IPS DF 4.7 (cell line): ENCODE results near the gene ARHGAP10.
A peak's percentile ranks its signal among the peaks of the same experiment; 100 is the strongest.

Experiments used
- DNase-seq: peaks from one replicate; pipeline ENCODE4 v3.0.0-alpha.2; 2013; ENCODE audit warnings: low spot score; ENCODE audit errors: extremely low read depth

ARHGAP10 gene

DNA sequence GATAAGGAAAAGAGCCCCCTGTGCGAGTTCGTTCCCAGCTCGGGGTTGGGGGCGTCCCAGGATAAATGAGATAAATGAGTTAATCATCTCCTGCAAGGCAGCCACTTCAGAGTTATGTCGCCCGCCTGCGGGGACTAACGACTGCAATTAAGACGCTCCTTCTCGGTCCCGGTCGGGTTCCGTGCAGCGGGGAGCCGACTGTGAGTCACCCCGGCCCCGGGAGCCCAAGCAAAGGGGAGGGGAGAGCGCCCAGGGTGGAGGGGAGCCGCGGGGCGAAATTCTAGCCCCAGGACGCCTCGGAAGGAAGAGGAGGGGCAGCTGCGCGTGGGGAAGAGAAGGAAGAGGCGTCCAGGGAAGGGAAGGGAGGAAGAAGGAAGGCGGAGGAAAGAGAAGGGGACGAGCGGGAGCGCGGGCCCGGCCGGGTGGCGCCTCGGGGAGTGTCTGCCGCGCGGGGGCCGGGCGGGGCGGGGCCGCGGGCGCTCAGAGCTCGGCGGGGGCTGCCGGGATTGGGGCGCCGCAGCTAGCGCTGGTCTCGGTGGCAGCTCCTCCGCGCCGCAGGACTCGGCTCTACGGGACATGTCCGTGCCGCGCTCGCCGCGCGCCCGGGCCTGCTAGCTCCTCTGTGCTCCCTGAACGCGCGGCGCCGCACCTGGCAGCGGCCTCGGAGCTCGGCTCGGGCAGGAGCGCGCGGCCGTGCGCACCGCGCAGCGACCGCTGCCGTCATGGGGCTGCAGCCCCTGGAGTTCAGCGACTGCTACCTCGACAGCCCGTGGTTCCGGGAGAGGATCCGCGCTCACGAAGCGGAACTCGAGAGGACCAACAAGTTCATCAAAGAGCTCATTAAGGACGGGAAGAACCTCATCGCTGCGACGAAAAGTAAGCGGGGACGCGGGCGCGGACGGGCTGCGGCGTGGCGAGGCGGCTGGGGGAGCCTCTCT is at the start of gene ARHGAP10:
TSS of gene ARHGAP10 (plus strand) at position 509 of the 938 bp plus-strand sequence. CDS start at position 723, 214 bp downstream.
- DNase-seq = no peak

- no peak for DNase-seq
Measured at GRCh38 chr4:147682755-147683154, 49.1 kb upstream of the ARHGAP10 start.

- DNase-seq = no peak
Measured at GRCh38 chr4:147683188-147683591, 48.7 kb upstream of the ARHGAP10 start.

- peak; percentile 74 for DNase-seq
Measured at GRCh38 chr4:147683717-147684700, 47.9 kb upstream of the ARHGAP10 start, which contains the start of gene PRMT9. Gene PRMT9 (minus strand): TSS chr4:147684163. CDS start chr4:147683987, 176 bp downstream.

DNA sequence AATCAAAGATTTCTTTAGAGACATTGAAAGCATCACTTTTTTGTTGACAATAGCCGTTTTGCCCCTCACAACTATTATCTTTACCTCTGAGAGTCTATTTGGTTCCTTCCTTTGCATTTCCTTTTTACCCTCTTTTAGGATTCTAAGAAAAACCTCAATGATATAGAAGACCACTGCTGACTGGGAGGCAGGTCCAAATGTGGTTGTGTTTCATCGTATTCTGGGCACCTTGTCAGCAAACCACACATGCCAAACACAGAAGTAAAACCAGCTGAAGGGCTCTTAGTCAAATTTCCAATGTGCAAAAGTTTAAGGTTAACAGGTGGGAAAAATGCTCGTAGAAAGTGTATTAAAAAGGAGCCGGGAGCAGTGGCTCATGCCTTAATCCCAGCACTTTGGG is 42.8 kb upstream of the ARHGAP10 start:
- no peak for DNase-seq

DNA sequence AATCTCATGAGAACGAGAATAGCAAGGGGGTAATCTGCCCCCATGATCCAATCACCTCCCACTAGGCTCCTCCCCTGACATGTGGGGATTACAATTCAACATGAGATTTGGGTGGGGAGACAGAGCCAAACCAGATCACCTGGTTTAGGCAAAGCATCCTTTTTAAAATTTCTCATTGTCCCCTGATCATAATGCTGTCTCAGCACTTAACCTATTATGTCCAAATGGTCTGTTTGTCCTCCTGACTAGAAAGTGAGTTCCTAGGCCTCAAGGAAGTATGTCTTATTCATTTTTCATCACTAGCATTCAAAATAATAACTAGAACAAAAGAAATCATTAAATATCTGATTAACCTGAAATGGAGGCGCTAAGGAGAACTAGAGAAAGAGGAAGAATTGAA is 40.1 kb upstream of the ARHGAP10 start:
- DNase-seq = no peak

- no peak for DNase-seq
Measured at GRCh38 chr4:147693218-147693617, 38.7 kb upstream of the ARHGAP10 start.

DNA sequence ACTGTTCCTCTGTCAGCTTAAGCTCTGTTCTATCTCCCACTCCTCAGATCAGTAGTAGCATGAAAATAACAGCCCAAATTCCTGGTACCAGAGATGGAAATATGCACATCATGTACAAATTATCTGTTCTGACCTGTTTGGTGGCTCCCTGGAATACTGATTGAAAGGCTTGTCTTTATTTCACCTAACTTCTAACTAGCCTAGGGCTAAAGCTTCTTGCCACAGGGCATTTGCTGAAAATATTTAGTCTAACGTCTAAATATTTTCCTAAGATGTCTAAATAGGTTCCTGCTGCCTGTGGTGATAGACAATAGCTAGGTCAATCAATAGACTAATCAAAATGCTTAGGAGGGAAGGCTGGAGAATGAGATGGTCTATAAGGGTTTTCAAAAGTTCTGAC is 35.0 kb upstream of the ARHGAP10 start:
- no peak for DNase-seq

- no peak for DNase-seq
Measured at GRCh38 chr4:147704846-147705245, 27.0 kb upstream of the ARHGAP10 start.

GRCh38 chr4:147707892-147708672 is 23.8 kb upstream of the ARHGAP10 start:
- no peak for DNase-seq

GRCh38 chr4:147709999-147710398 is 21.9 kb upstream of the ARHGAP10 start:
- no peak for DNase-seq

DNA sequence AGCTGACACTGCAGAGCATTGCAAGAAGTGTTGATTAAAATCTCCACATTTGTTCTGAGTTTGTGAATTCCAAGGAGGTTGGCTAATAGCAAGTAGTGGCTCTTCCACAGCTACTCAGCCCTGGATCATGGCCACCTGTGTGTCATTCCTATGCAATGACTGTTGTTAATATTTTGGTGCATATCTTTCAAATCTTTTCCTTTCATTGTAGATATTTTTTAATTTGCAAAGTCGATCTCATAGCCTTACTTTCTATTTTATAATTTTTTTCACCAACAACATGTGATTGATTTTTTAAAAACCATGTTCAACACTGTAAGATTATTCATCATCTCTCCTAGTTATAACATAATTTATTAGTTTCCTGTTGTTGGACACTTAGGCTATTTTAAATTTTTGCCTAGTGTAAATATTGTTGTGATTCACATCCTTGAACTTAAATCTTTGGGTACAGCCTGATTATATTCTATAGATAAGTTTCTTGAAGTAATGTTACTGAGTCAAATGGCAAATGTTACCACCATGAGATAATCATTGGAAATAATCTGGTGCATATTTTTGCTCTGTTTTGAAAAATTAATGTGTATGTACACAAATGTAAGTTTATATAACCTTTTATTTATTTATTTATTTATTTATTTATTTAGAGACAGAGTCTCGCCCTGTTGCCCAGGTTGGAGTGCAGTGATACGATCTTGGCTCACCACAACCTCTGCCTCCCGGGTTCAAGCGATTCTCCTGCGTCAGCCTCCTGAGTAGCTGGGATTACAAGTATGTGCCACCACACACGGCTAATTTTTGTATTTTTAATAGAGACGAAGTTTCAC is 17.1 kb upstream of the ARHGAP10 start:
- no peak for DNase-seq

GRCh38 chr4:147717878-147718277 is 14.0 kb upstream of the ARHGAP10 start:
- DNase-seq = no peak

DNA sequence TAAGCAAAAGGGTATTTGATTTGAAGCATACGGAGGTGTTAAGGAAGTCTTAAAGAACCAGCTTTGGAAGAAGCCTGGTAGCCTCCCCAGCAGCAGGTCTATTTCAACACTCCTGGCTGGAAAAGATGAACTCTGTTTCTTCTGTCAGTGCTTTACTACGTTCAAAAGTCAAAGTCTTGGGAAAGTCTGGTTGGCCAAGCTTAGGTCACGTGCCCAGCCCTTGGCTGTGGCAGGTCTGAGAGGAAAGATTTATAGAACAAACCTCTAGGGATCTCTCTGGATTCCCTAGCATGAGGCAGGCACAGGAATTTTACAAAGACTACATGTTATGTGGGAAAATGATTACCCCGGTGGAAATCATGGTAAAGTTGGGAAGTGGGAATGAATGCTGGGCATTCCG is 8.6 kb upstream of the ARHGAP10 start:
- no peak for DNase-seq

DNA sequence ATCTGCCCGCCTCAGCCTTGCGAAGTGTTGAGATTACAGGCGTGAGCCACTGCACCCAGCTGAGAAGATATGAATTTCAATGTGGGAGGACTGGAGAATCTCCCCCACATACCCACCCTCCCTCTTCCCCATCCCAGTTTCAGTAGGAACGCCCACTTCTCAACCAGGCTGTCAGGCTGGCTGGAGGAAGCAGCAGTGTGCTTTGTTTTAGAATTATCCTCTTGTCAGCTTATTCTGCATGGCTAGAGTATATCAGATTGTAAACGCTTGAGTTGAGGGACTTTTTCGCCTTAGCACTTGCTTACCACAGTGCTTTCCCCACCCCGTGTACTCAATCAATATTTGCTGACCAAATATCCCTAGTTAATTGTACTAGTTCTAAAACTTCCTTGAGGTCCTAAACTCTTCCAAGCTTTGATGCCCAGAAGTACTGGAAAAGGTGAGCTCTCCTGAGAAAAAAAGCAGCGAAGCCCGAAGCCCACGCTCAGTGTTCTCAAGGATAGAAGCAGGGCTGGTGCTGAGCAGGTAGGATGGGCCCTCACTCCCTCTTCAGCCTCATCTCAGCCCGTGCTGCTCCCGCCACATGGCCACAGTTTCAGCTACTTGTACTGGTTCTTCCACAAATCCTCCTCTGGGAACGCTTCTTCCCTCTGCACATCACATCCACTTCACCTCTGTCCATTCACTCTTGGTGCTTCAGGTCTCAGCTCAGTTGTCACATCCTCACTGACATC is 7.3 kb upstream of the ARHGAP10 start:
- DNase-seq = no peak

- DNase-seq = no peak
Measured at GRCh38 chr4:147725673-147726072, 6.2 kb upstream of the ARHGAP10 start.

DNA sequence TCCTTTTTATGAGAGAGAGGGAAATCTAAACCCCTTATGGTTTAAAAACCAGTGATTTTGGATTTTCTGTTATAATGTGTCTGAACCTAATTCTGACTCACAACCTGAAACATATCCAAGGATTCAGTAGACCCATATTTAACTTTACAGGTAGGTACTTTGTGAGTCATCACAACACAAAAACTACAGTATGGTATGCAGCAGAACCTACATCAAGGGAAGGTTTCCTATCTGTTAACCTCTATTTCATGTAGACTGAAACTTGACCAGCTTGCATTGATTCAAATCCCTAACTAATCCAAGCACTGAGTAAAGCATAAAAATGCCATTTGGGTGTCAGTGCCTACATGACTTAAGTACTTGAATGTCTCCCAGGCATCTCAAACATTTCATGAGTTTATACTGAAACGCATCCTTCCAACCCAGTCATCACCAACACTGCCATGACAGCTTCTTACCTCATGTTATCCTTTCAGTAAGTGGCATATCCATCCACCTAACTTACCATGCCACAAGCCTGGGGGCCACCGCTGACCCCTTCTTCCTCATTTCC is 4.3 kb upstream of the ARHGAP10 start:
- no peak for DNase-seq

- no peak for DNase-seq
Measured at GRCh38 chr4:147730333-147730732, 1.6 kb upstream of the ARHGAP10 start.
